Measurements from ENCODE around the gene PFKFB3.
"Not testable (repeated sequence)": the region's sequence is repeated elsewhere in the genome, so short reads cannot be mapped to it uniquely, and the experiment has no call there.

The PFKFB3 gene

GRCh38 chr10:6163364-6164270 lies 39.1 kb upstream of the PFKFB3 start:
- peak; percentile 58 for DNase-seq (ENCODE audit: low read depth)
- peak overlapping the region; percentile 97 for H3K4me3 ChIP-seq (ENCODE audit: low read depth, low read length)
- no peak for TF ChIP-seq CTCF (IDR thresholded peaks at IDR 0.05; ENCODE audit: control insufficient read depth, extremely low read depth, insufficient read depth)

GRCh38 chr10:6164271-6165095 lies 38.2 kb upstream of the PFKFB3 start:
- no peak for TF ChIP-seq CTCF (IDR thresholded peaks at IDR 0.05; ENCODE audit: control insufficient read depth, extremely low read depth, insufficient read depth)
- no peak for DNase-seq (ENCODE audit: low read depth)
- peak overlapping the region; percentile 97 for H3K4me3 ChIP-seq (ENCODE audit: low read depth, low read length)

GRCh38 chr10:6165221-6165725 lies 37.5 kb upstream of the PFKFB3 start:
- TF ChIP-seq CTCF (IDR thresholded peaks at IDR 0.05; ENCODE audit: control insufficient read depth, extremely low read depth, insufficient read depth), result no peak
- peak overlapping the region; percentile 97 for H3K4me3 ChIP-seq (ENCODE audit: low read depth, low read length)
- no peak for DNase-seq (ENCODE audit: low read depth)

- DNase-seq (ENCODE audit: low read depth), result not testable (repeated sequence)
These were observed 36.8 kb upstream of the PFKFB3 start for GRCh38 chr10:6165933-6166332.

GRCh38 chr10:6167456-6167855 lies 35.3 kb upstream of the PFKFB3 start:
- H3K4me3 ChIP-seq (ENCODE audit: low read depth, low read length), result no peak overlapping the region
- no peak for DNase-seq (ENCODE audit: low read depth)
- no peak for TF ChIP-seq CTCF (IDR thresholded peaks at IDR 0.05; ENCODE audit: control insufficient read depth, extremely low read depth, insufficient read depth)

More at GRCh38 chr10:6165933-6166332, 36.8 kb upstream of the PFKFB3 start:
- not testable (repeated sequence) for H3K4me3 ChIP-seq (ENCODE audit: low read depth, low read length)

GRCh38 chr10:6168084-6168483 lies 34.6 kb upstream of the PFKFB3 start:
- H3K4me3 ChIP-seq (ENCODE audit: low read depth, low read length), result no peak overlapping the region
- TF ChIP-seq CTCF (IDR thresholded peaks at IDR 0.05; ENCODE audit: control insufficient read depth, extremely low read depth, insufficient read depth), result no peak
- DNase-seq (ENCODE audit: low read depth), result no peak

GRCh38 chr10:6170638-6171037 lies 32.1 kb upstream of the PFKFB3 start:
- no peak for DNase-seq (ENCODE audit: low read depth)
- no peak for TF ChIP-seq CTCF (IDR thresholded peaks at IDR 0.05; ENCODE audit: control insufficient read depth, extremely low read depth, insufficient read depth)
- H3K4me3 ChIP-seq (ENCODE audit: low read depth, low read length), result no peak overlapping the region

Data from LNCaP clone FGC (cell line).